Measurements from ENCODE around the gene MAP3K6.
"Not testable (repeated sequence)": the region's sequence is repeated elsewhere in the genome, so short reads cannot be mapped to it uniquely, and the experiment has no call there.

The MAP3K6 gene

DNA sequence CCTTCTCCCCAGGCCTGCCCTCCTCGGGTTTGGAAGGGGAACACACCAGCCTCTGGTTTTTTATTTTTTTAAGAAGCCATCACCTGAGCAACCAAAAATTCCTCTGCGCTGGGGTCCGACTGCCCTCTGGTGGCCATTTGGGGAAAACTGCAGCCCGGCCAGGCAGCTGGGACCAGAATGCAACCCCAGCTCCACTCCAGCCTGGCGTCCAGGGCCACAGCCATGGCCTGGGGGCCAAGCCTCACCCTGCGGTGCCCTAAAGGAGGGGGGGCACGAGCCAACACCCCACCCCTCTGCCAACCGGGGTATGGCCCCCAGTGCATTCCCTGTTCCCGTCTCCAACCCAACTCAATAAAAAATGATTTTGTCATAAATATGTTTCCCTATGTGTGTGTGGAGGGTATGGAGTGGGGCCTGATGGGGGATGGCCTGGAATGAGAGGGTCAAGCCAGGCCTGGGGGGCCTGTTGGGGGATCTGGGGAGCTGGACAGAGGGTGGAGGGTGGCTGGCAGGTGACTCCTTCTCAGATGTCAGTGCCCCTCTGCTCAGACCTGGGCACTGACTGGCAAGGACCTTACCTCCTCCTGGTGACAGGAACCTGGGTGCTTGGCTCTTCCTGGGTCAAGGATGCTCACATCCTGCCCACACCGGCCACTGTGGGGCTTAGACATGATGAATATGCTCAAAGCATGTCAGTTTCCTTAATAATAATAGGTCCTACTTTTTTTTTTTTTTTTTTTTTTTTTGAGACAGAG, 28.9 kb upstream of the MAP3K6 start:
- peak; percentile 83 for DNase-seq

DNA sequence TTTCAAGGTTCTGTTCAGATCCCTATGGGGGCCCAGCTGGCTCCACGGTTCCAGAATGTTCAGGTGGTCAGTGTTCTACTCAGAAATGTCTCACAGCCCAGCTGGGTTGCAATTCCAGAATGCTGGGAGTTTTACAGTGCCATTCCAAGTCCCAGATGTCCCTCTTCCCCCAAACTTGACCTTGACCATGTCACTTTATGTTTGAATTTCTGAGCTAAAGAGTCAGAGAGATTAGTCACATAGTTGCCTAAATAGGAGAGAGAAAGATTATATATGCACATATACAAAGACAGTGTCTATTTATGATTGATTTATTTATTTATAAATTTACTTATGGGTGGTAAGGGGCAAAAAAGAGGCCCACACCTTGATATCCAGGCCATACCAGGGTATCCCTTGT, 28.2 kb upstream of the MAP3K6 start:
- DNase-seq, result no peak

DNA sequence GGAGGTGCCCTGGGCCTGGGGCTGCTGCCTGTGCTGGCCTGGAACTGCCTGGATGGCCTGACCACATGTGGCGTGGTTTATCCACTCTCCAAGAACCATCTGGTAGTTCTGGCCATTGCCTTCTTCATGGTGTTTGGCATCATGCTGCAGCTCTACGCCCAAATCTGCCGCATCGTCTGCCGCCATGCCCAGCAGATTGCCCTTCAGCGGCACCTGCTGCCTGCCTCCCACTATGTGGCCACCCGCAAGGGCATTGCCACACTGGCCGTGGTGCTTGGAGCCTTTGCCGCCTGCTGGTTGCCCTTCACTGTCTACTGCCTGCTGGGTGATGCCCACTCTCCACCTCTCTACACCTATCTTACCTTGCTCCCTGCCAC, 27.5 kb upstream of the MAP3K6 start:
- DNase-seq, result no peak

GRCh38 chr1:27393641-27394281, 27.0 kb upstream of the MAP3K6 start:
- no peak for DNase-seq

GRCh38 chr1:27392778-27393635, 26.2 kb upstream of the MAP3K6 start:
- peak; percentile 10 for DNase-seq

DNA sequence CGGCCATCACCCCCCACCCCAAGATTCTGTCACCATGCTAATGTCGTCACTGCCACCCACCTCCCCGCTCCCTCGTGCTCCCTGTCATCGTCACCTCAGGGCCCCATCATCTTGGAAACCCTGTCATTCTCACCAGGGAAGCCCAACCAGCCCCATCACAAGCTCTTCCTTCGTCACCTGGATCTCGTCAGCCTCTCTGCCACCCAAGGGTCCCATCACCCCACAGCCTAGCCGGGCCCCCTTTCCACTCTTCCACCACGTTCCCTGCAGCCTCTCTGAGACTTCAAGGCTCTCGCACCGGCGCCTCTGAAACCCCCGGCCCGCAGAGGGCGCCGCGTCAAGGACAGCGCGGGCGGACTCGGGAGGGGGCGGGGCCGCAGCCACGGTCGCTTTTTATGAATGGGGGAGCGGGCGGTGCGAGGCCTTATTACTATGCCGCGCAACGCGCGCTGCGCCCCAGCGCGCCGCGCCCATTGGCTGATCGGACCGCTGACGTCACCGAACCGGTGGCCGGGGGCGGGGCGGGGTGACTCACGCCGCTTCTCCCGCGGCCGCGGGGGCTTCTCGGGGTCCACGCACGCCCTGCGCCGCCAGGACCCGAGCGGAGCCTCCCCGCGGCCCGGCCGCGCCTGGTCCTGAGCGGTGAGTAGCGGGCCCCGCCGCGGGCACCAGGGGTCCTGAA, 25.5 kb upstream of the MAP3K6 start, which contains the start of gene GPR3:
Gene GPR3, plus strand, starts transcription at position 527 of the 682 bp plus-strand sequence. CDS start 1,177 bp downstream, outside the sequence.
- DNase-seq, result peak; percentile 93

DNA sequence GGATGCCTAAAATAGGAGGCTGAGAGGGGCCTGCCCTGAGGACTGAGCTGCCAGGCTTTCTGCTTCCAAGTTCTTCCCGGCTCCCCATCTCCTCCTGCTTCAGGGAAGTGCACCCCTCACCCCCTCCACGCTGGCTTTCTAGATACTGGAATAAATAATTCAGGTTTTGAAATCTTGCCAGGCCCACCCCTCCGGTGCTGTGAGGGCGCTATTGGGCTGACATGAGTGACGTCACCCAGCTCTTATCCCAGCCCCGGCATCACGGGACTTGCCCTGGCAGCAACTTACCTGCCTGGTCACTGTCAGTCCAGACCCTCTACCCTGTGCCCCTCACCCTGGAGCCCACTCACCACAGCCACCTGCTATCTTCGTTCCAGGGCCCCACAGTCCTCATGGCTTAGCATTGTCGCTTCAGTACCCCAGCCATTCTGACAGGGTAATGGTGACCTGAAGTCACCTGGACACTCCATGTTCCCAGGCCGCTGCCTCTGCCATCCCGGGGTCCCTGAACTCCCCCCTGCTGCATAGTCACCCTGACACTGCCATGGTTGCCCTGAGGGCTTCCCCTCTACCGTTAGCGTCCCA, 24.8 kb upstream of the MAP3K6 start:
- peak; percentile 29 for DNase-seq

GRCh38 chr1:27388337-27389005, 21.7 kb upstream of the MAP3K6 start:
- peak; percentile 79 for DNase-seq

DNA sequence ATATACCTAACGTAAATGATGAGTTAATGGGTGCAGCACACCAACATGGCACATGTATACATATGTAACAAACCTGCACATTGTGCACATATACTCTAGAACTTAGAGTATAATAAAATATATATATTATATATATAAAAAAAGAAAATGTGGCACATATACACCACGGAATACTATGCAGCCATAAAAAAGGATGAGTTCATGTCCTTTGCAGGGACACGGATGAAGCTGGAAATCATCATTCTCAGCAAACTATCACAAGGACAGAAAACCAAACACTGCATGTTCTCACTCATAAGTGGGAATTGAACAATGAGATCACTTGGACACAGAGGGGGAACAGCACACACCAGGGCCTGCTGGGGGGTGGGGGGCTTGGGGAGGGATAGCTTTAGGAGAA, 18.0 kb upstream of the MAP3K6 start:
- not testable (repeated sequence) for DNase-seq

DNA sequence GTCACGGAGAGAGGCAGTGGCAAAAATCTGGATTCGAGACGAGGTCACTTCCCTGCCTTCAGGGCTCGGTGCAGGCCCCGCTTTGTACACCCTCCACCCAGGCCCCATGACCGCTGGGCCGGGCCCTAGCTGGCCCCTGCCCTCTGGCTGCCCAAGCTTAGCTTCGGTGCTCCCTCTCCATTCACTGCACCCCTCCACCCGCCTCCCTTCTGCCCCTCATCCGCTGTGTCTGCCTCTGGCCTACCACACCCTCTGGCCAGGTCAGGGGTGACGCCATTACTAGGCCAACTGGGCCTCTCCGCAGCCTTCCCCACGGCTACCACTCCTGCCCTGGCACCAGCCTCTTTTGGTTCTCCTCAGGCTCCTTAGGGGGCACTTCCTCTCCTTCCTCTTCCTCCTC, 16.9 kb upstream of the MAP3K6 start:
- no peak for DNase-seq

GRCh38 chr1:27383039-27383605, 16.4 kb upstream of the MAP3K6 start, which contains the start of gene CD164L2:
TSS of gene CD164L2 (minus strand) at chr1:27383333. CDS start at chr1:27383239, 94 bp downstream.
- DNase-seq, result peak; percentile 55

- no peak for DNase-seq
Observed at GRCh38 chr1:27381969-27382762, 15.4 kb upstream of the MAP3K6 start.

- no peak for DNase-seq
Observed at GRCh38 chr1:27380766-27381733, 14.3 kb upstream of the MAP3K6 start.

GRCh38 chr1:27380224-27380623, 13.5 kb upstream of the MAP3K6 start:
- no peak for DNase-seq

DNA sequence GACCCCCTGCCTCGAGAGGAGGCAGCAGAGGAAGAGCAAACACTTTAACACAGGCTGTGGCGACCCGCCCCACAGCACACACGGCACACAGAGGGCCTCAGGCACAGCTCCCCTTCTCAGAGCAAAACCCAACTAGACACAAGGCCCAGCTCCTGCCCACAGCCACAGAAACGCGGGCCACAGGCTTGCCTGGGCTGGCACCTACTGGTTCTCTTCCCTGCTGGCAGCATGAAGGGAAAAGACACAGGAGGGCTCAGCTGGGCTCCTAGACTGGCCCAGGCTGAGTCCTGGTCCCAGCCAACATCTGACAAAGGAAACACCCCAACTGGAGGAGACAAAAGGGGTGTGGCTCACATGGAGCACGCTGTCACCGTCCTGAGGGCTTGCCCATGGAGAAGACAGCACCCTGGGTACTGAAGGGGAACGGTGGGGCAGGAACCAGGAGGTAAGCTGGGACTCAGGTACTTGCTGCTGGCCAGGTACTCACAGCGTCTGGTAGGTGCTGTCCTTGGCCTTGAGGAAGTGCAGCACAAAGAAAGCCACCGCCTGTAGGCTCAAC, 12.9 kb upstream of the MAP3K6 start:
- no peak for DNase-seq

GRCh38 chr1:27377760-27378495, 11.2 kb upstream of the MAP3K6 start:
- no peak for DNase-seq

GRCh38 chr1:27374362-27375086, 7.8 kb upstream of the MAP3K6 start, which contains the start of gene FCN3:
TSS of gene FCN3 (minus strand) at chr1:27374824. CDS start at chr1:27374818, 6 bp downstream.
- no peak for DNase-seq

Measured in activated naive CD4-positive, alpha-beta T cell treated with Interleukin-2 at 50 U/mL for 16 hours (primary cell).